GM19238 (cell line): ENCODE data around the gene DEFB128.
"Not testable (repeated sequence)": the region's sequence is repeated elsewhere in the genome, so short reads cannot be mapped to it uniquely, and the experiment has no call there.

Source experiments
- DNase-seq: peaks from one replicate; pipeline ENCODE4 v3.0.0; 2011; ENCODE audit warnings: low spot score; ENCODE audit not compliant: insufficient read length

Gene DEFB128

GRCh38 chr20:189611-190010 is at the start of gene DEFB128:
TSS of gene DEFB128 (minus strand) at chr20:189711. CDS start at chr20:189623, 88 bp downstream.
- DNase-seq: no peak

GRCh38 chr20:237929-238328 is 48.4 kb upstream of the DEFB128 start:
- no peak for DNase-seq

GRCh38 chr20:237489-237888 is 48.0 kb upstream of the DEFB128 start:
- DNase-seq: no peak

- no peak for DNase-seq
Measured at GRCh38 chr20:235891-236290, 46.4 kb upstream of the DEFB128 start.

- DNase-seq: no peak
Measured at GRCh38 chr20:227439-228105, 38.1 kb upstream of the DEFB128 start.

- DNase-seq: no peak
Measured at GRCh38 chr20:226958-227357, 37.4 kb upstream of the DEFB128 start, which contains the start of gene DEFB129. TSS of gene DEFB129 (plus strand) at chr20:227258. CDS start at chr20:227289, 31 bp downstream.

- DNase-seq: not testable (repeated sequence)
Measured at GRCh38 chr20:225879-226278, 36.4 kb upstream of the DEFB128 start.

GRCh38 chr20:221258-221830 is 31.8 kb upstream of the DEFB128 start:
- no peak for DNase-seq

- no peak for DNase-seq
Measured at GRCh38 chr20:219290-220115, 30.0 kb upstream of the DEFB128 start.

GRCh38 chr20:217266-217665 is 27.8 kb upstream of the DEFB128 start:
- DNase-seq: no peak

- no peak for DNase-seq
Measured at GRCh38 chr20:215796-216195, 26.3 kb upstream of the DEFB128 start.

GRCh38 chr20:214383-214782 is 24.9 kb upstream of the DEFB128 start:
- DNase-seq: no peak

GRCh38 chr20:210809-211502 is 21.4 kb upstream of the DEFB128 start:
- no peak for DNase-seq

- DNase-seq: no peak
Measured at GRCh38 chr20:208942-209566, 19.5 kb upstream of the DEFB128 start.

GRCh38 chr20:203630-204029 is 14.1 kb upstream of the DEFB128 start:
- DNase-seq: not testable (repeated sequence)

GRCh38 chr20:199996-200395 is 10.5 kb upstream of the DEFB128 start:
- DNase-seq: no peak

GRCh38 chr20:198225-198624 is 8.7 kb upstream of the DEFB128 start:
- DNase-seq: no peak

- DNase-seq: no peak
Measured at GRCh38 chr20:187733-188132, 1.8 kb downstream of the DEFB128 start.

- DNase-seq: no peak
Measured at GRCh38 chr20:184288-184687, 5.2 kb downstream of the DEFB128 start.

- no peak for DNase-seq
Measured at GRCh38 chr20:168876-169275, 20.6 kb downstream of the DEFB128 start.

- no peak for DNase-seq
Measured at GRCh38 chr20:164618-165017, 24.9 kb downstream of the DEFB128 start.
